CD4-positive, alpha-beta T cell treated with Interleukin-2 at 100 ng/mL for 4 hours (primary cell): Measurements from ENCODE around the gene TM4SF20.

Source experiments
- DNase-seq: peaks from one replicate; pipeline ENCODE4 v3.0.0-alpha.2; 2020; ENCODE audit warnings: low spot score

The TM4SF20 gene

GRCh38 chr2:227379095-227379494, at the start of gene TM4SF20:
Gene TM4SF20 (minus strand): TSS chr2:227379306. CDS start chr2:227379268, 38 bp downstream.
- no peak for DNase-seq

DNA sequence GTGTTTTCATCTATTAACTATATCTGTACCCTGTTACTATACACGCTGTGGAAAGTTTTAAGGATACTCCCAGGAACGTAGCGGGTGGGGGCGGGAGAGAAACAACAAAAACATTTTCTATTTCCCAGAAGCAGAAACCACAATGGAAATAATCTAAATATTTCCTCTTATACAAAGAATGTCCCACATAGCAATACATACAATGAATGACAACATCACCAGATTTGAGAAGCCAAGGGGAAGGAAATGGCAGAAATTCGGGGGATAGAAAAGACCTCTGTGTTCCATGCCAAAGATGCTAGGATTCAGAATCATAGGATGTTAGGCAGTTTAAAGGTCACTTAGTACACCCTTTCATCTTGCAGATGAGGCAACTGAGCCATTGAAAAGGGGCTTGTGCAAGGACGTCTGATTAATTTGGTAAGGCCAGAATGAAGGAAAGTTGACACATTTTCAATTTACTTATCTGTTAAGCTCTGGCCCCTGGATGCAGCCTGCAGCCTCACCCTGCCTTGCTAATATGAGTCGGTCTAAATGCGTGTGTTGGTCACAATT, 49.7 kb upstream of the TM4SF20 start:
- no peak for DNase-seq

DNA sequence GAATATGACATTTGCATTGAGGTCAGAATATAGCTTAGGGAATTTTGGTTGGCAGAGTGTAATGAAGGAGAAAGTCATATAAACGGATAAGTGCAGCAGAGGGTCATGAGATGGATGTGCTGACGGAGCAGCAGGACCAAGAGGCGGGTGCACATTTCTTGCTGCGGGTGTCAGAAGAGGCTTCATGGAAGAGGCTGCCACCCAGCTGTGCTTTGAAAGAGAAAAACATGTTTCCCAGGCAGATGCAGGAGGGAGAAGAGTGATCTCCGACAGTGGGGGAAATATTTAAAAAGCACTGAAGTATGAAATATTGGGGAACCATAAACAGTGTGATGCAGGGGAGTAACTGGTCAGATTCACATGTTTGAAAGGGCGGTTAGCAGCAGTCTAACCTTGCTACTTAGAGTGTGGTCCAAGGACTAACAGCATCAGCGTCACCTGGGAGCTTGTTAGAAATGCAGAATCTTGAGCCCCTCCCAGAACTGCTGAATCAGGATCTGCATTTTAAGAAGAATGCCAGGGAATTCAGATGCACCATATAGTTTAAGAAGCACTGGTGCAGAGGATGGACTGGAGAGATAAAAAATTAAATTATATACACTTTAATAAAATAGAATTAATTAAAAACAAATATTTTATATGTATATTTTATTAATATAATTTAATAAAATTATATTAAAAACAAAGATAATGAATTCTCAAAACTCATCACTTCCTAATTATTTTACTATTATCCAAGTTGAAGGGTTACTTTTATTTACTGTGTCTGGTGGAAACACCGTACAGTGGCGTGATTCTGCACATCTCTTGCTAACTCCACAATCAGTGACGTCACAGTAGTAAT, 44.8 kb upstream of the TM4SF20 start:
- no peak for DNase-seq

DNA sequence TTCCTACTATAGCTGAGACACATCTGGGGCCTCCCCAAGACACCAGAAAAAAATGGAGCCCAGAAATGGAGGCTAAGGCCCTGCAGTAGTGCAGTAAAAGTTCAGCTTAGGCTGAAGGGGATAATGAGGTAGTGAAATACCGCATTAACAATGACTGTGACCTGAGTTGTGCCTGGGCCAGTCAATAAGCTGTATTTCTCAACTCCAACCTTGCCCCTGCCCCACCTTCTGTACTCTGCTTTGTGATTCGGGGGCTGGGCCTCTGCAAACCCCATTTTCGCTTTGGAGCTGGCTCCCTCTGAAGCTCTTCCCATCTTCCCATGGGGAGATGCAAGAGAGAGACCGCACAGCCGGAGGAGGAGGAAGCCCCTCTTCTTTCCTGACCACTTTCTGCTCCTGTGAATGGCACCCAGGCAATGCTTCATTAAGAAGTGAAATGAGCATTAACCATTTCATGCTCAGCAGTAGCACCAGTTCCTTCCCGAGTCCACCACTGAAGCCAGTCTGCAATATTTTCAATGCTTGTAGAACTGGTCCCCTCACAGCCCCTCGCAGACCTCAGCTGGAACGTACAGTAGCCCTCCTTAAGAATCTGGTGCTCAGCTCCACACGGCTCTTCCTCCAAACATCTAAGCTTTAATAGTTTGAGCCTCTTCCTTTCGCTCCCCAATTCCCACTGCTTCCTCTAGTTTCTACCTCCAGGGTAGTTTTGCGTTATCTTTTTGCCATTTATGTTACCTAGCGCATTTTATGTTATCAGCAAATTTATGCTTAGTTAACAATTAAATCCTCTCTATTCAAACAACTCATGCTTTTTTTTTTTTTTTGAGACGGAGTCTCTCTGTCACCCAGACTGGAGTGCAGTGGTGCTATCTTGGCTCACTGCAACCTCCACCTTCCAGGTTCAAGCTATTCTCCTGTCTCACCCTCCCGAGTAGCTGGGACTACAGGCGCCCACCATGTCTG, 41.3 kb upstream of the TM4SF20 start:
- no peak for DNase-seq

DNA sequence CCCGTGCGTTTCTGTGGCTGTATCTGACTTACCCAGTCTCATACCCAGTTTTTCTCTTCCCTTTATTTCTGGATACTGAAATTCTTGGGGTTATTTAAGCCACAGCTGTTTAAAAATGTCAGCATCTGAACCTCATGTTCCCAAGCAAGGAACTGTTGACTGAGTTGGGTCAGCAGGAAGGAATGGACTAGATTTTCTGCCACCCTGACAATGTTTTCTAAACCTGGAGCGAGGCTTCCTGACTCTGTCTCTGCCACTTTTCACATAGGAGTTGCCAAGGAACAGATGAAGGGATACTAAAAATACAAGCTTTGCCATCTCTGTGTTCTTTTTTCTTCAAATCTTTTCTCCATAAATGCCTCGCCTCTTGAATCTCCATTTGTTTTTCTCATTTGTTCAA, 37.6 kb upstream of the TM4SF20 start:
- no peak for DNase-seq

GRCh38 chr2:227415538-227416424, 36.7 kb upstream of the TM4SF20 start:
- DNase-seq, result no peak

DNA sequence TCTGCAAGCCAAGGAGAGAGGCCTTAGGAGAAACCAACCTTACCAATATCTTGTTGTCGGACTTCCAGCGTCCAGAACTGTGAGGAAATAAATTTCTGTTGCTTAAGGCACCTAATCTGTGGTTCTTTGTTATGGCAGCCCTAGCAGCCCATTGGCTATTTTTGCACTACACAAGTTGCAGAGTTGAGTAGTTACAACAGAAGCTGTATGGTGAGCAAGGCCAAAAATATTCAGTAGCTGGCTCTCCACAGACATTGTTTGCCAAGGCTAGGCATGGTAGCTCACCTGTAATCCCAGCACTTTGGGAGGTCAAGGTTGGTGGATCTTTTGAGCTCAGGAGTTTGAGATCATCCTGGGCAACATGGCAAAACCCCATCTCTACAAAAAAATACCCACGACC, 35.7 kb upstream of the TM4SF20 start:
- DNase-seq, result no peak

DNA sequence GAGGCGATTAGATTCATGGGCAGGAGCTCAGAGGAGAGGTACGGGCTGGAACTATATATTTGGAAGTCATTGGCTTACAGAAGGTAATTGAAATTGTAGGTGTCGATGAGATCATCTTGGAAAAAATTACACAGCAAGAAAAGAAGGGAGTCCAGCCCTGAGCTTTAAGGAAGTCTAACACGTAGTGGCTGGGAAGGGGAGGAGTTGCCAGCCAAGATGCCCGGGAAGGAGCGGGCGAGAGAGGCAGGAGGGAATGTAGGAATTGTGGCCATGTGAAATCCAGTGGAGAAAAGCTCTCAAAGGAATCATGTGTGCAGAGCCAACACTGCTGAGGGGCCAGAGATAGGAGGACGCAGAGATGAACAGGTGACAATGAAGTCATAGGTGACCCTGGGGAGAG, 34.3 kb upstream of the TM4SF20 start:
- no peak for DNase-seq

DNA sequence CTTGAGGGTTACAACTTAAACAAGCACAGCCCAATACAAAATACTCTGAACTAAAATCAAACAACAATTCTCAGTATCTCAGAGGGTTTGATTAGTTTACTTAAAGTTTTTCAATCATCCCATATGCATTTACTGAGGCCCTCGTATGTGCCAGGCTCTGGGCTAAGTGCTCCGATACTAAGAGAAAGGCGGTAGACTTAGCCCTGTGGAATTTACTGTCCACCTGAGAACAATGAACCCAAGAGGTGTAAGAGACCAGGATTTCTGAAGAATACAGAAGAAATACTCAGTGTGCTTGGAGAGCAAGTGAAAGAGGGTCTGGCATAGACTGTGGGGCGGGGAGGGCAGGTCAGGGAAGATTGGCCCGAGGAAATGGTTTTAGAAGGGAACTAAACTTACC, 33.8 kb upstream of the TM4SF20 start:
- DNase-seq, result no peak

DNA sequence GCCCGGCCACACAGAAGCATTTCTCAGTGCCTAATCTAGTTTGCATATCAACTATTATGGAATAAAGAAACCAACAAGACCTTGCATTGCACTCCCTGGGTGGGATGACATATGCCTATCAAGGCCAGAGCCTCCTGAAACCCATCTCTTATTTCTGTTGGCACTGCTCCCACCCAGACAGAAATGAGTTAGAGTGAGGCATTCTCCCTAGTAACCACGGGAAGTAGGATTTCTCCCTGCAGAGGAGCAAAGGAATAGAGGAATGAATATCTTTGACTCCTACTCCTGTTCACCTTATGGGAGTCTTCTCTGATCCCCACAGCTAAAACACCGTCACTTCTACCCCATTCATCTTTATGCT, 32.9 kb upstream of the TM4SF20 start:
- DNase-seq, result no peak

DNA sequence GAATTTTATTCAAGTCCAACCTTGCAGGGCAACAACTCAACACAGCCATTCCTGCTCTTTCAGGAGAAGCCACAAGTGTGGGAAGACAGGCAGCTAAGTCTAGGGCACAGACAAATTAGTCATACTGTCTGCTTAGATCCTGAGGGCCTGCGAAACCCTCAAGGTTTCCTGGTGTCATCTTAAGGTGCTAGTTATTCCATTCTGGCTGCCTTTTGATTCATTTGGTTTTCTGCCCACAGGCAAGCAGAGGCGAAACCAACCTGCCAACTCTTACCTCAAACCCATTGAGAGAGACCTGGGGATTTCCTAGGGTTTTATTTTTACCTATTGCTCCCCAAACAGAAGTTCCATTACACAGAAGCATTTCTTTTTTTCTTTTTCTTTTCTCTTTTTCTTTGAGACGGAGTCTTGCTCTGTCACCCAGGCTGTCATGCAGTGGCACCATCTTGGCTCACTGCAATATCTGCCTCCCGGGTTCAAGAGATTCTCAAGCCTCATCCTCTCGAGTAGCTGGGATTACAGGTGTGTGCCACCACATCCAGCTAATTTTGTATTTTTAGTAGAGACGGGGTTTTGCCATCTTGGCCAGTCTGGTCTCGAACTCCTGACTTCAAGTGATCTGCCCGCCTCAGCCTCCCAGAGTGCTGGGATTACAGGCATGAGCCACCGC, 32.3 kb upstream of the TM4SF20 start:
- DNase-seq, result peak; percentile 38

- no peak for DNase-seq
Observed at GRCh38 chr2:227410191-227410590, 31.1 kb upstream of the TM4SF20 start.

DNA sequence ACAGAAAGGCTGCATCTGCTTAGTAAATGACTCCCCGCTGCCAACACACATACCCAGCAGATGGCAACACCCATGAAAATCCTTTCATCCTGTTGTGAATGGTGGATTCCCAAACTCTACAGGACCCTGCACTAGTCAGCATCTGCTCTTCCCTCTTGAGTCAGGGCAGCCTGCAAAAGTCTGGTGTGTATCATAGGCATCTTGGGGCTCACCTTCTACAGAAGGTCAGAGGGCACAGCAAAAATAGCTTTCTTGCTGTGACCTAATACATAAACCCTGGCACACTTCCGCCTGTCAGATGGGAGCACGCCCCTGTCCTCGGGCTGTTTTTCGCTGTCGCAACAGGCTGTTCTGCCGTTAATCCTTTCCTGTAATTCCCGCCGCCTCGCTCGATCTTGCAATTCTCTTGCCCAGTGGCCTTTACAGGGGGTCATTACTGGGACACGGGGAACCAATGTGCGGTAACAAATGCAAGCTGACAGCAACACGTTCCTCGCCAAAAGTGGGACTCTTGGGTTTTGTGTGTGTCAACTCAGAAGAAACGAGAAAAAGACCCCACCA, 28.6 kb upstream of the TM4SF20 start:
- DNase-seq, result no peak

DNA sequence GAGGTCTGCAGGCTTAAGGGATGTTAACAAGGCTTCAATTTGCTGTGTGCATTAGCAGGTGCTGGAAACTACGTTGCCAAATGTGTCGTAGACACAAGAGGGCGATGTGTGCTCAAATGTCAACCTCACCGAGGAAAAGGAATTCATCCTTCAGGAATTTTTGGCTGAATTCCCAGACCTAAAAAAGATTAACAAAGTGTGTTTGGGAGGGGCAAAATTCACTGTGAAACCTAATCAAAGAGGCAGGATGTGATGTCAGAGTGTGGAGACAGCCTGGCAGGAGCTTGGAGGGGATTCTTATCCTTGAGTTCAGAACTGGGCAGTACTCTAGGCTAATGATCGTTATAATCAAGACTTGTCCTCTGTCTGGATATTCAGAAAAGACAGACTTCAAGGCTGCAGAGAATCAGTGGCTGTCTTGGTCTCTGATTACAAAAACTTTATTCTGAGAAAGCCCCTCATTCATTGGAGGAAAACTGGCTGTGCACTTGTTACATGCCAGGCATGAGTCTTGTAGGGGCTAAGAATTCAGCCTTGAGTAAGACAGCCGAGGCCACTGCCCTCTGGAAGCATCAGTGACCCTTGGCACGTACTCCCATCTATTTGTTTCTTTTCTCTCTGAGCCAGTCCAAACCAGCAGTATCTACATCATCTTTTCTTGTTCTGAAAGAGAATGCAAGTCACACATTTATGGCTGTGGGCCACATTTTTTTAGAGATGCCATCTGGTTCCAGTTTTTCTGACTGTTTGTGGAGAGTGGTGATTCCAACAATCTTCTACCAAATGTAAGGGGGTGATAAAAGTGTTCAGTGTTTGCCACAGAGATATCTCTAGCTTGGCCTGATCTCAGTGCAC, 27.3 kb upstream of the TM4SF20 start:
- no peak for DNase-seq

GRCh38 chr2:227404585-227405271, 25.6 kb upstream of the TM4SF20 start:
- DNase-seq, result no peak

- no peak for DNase-seq
Observed at GRCh38 chr2:227402959-227403358, 23.9 kb upstream of the TM4SF20 start.

DNA sequence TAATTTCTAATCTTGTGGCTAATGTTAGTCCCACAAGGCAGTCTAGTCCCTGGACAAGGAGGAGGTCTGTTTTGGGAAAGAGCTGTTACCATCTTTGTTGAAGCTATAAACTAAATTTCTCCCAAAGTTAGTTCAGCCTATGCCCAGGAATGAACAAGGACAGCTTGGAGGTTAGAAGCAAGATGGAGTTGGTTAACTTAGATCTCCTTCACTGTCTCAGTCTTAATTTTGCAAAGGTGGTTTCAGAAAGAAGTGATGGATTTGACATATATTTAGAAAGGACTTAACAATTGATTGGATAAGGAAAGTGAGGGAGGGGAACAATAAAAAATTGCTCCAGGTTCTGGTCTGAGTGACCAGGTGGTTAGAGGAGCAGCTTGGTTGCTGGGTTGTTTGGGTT, 23.2 kb upstream of the TM4SF20 start:
- DNase-seq, result no peak

DNA sequence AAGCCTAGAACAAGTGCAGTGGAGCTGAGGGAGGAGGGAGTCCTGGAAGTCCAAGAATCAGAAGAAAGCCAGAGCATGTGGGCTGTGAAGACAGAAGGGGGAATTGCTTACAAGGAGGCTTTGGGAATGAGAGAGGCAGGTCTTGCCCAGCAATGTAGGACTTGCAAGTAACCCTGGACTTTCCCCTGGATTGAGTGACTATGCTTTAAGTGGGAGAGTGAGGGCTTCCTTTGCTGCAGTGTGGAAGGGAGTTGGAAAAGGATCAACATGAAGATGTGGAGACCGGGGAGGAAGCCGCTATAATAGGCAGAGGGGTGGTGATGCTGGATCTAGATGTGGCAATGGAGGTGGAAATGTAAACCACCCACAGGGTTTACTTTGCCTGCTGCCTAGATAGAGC, 22.4 kb upstream of the TM4SF20 start:
- DNase-seq, result no peak
